ENCODE results near the gene SNX25.
"Not testable (repeated sequence)": the region's sequence is repeated elsewhere in the genome, so short reads cannot be mapped to it uniquely, and the experiment has no call there.

Gene SNX25

GRCh38 chr4:185311113-185311888 is 101.9 kb downstream of the SNX25 start:
- no peak for DNase-seq

GRCh38 chr4:185312699-185313098 is 103.3 kb downstream of the SNX25 start:
- no peak for DNase-seq

- not testable (repeated sequence) for DNase-seq
Measured at GRCh38 chr4:185317462-185317861, 108.1 kb downstream of the SNX25 start.

GRCh38 chr4:185317880-185318279 is 108.5 kb downstream of the SNX25 start:
- no peak for DNase-seq

- DNase-seq, result no peak
Measured at GRCh38 chr4:185318679-185319078, 109.3 kb downstream of the SNX25 start.

- no peak for DNase-seq
Measured at GRCh38 chr4:185322803-185323202, 113.4 kb downstream of the SNX25 start.

- DNase-seq, result no peak
Measured at GRCh38 chr4:185323606-185324005, 114.2 kb downstream of the SNX25 start.

GRCh38 chr4:185324361-185324760 is 115.0 kb downstream of the SNX25 start:
- DNase-seq, result not testable (repeated sequence)

- DNase-seq, result not testable (repeated sequence)
Measured at GRCh38 chr4:185325721-185326120, 116.3 kb downstream of the SNX25 start.

GRCh38 chr4:185328586-185328985 is 119.2 kb downstream of the SNX25 start:
- no peak for DNase-seq

- not testable (repeated sequence) for DNase-seq
Measured at GRCh38 chr4:185329879-185330510, 120.6 kb downstream of the SNX25 start.

- no peak for DNase-seq
Measured at GRCh38 chr4:185332575-185333464, 123.4 kb downstream of the SNX25 start.

GRCh38 chr4:185334326-185334725 is 124.9 kb downstream of the SNX25 start:
- no peak for DNase-seq

GRCh38 chr4:185335579-185335978 is 126.2 kb downstream of the SNX25 start:
- DNase-seq, result no peak

- DNase-seq, result no peak
Measured at GRCh38 chr4:185339941-185340340, 130.5 kb downstream of the SNX25 start.

- DNase-seq, result no peak
Measured at GRCh38 chr4:185341377-185341776, 132.0 kb downstream of the SNX25 start.

GRCh38 chr4:185341841-185342240 is 132.4 kb downstream of the SNX25 start:
- DNase-seq, result no peak

- no peak for DNase-seq
Measured at GRCh38 chr4:185343726-185344581, 134.6 kb downstream of the SNX25 start.

GRCh38 chr4:185344743-185345538 is 135.5 kb downstream of the SNX25 start:
- DNase-seq, result no peak

GRCh38 chr4:185346975-185347601 is 137.7 kb downstream of the SNX25 start:
- DNase-seq, result no peak

GRCh38 chr4:185351691-185352090 is 142.3 kb downstream of the SNX25 start:
- DNase-seq, result no peak
